Lower leg skin (tissue), 4 donors: ENCODE data around the gene SUPT5H. TPM values are rescaled to one million over a fixed set of nuclear protein-coding genes. Genes with fewer than 3 reads are reported as not detected.

ENCODE experiments used
- DNase-seq, 2 donors: peaks; one replicate each; pipeline ENCODE4 v3.0.0-alpha.2; 2019; ENCODE audit warnings: low spot score in 2 of 2
- H3K4me3 ChIP-seq: fragments of 200-600 bp; sonication (generic); 2 replicates; pipeline ENCODE4 v1.5.1; 2017; ENCODE audit warnings: mild to moderate bottlenecking, low read depth; ENCODE audit not compliant: poor library complexity, severe bottlenecking
- CTCF ChIP-seq, 3 donors: fragments of 450-650 bp; IDR thresholded peaks; one replicate each; pipeline ENCODE4 v1.5.1; 2016; ENCODE audit warnings: antibody characterized with exemption in 3 of 3, mild to moderate bottlenecking in 3 of 3, moderate library complexity in 2 of 3
- POLR2A ChIP-seq, 2 donors: fragments of 450-650 bp; IDR thresholded peaks; one replicate each; pipeline ENCODE4 v1.6.1; 2016 to 2017; ENCODE audit warnings: antibody characterized with exemption in 2 of 2, mild to moderate bottlenecking in 1 of 2, moderate library complexity in 1 of 2
- WGBS, 2 donors: methylation state at CpG; one replicate each; pipeline ENCODE4 v1.1.5; 2018; 5-methylcytosine and 5-hydroxymethylcytosine counted together
- intact Hi-C: fragments of 100-400 bp; cut with DNase I; formaldehyde crosslinking; loops from one replicate; pipeline ENCODE4 v1.15.0; 2023; ENCODE audit warnings: low total_unique reads
- total RNA-seq, 4 donors: library from RNA; depleted of rRNA; stranded (reverse); fragments of >200 nt; gene quantifications; one replicate each; pipeline ENCODE4 v1.1.0, GENCODE V29; 2016

SUPT5H gene
- total RNA-seq, 4 donors from 2014 or later, result 70.0 to 102 (median 77.3) TPM

DNA sequence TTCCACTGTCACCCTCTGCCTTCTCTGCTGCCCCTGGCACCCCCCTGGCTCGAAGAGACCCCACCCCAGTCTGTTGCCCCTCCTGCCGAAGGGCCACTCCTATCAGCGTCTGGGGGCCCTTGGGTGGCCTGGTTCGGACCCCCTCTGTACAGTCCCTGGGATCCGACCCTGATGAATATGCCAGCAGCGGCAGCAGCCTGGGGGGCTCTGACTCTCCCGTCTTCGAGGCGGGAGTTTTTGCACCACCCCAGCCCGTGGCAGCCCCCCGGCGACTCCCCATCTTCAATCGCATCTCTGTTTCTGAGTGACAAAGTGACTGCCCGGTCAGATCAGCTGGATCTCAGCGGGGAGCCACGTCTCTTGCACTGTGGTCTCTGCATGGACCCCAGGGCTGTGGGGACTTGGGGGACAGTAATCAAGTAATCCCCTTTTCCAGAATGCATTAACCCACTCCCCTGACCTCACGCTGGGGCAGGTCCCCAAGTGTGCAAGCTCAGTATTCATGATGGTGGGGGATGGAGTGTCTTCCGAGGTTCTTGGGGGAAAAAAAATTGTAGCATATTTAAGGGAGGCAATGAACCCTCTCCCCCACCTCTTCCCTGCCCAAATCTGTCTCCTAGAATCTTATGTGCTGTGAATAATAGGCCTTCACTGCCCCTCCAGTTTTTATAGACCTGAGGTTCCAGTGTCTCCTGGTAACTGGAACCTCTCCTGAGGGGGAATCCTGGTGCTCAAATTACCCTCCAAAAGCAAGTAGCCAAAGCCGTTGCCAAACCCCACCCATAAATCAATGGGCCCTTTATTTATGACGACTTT, 36.8 kb upstream of the SUPT5H start:
- TF ChIP-seq POLR2A (IDR thresholded peaks at IDR 0.05) (no peak), CTCF (IDR thresholded peaks at IDR 0.05) (no peak)
- intact Hi-C loops, result no loop called here
- H3K4me3 ChIP-seq, result peak overlapping the region; percentile 99
- WGBS, 2 donors, result 4 to 6% methylated on average over 20 of the region's 20 CpGs
- DNase-seq, result no peak

- WGBS, 2 donors, result 2 to 3% methylated on average over 27 to 45 of the region's 52 CpGs
- H3K4me3 ChIP-seq, result peak overlapping the region; percentile 99
- peak in 1 of 2 donors; percentile 36 for TF ChIP-seq POLR2A (IDR thresholded peaks at IDR 0.05)
- TF ChIP-seq CTCF (IDR thresholded peaks at IDR 0.05), result no peak
- DNase-seq, result peak; percentile 92 to 98
- intact Hi-C loops, result no loop called here
Observed at GRCh38 chr19:39409208-39410016, 36.0 kb upstream of the SUPT5H start.

GRCh38 chr19:39410017-39410830, 35.2 kb upstream of the SUPT5H start:
- intact Hi-C loops, result no loop called here
- WGBS, 2 donors, result 1 to 2% methylated on average over 30 to 32 of the region's 35 CpGs
- DNase-seq, result peak; percentile 76 to 95
- H3K4me3 ChIP-seq, result peak overlapping the region; percentile 99
- TF ChIP-seq CTCF (IDR thresholded peaks at IDR 0.05) (no peak), POLR2A (IDR thresholded peaks at IDR 0.05) (no peak)

- peak overlapping the region; percentile 99 for H3K4me3 ChIP-seq
- TF ChIP-seq POLR2A (IDR thresholded peaks at IDR 0.05), result no peak
- TF ChIP-seq CTCF (IDR thresholded peaks at IDR 0.05), result no peak
- 32 to 55% methylated on average over 1 of the region's 1 CpG for WGBS, 2 donors
- intact Hi-C loops, result no loop called here
- no peak for DNase-seq
Observed at GRCh38 chr19:39410831-39411080, 34.6 kb upstream of the SUPT5H start.

DNA sequence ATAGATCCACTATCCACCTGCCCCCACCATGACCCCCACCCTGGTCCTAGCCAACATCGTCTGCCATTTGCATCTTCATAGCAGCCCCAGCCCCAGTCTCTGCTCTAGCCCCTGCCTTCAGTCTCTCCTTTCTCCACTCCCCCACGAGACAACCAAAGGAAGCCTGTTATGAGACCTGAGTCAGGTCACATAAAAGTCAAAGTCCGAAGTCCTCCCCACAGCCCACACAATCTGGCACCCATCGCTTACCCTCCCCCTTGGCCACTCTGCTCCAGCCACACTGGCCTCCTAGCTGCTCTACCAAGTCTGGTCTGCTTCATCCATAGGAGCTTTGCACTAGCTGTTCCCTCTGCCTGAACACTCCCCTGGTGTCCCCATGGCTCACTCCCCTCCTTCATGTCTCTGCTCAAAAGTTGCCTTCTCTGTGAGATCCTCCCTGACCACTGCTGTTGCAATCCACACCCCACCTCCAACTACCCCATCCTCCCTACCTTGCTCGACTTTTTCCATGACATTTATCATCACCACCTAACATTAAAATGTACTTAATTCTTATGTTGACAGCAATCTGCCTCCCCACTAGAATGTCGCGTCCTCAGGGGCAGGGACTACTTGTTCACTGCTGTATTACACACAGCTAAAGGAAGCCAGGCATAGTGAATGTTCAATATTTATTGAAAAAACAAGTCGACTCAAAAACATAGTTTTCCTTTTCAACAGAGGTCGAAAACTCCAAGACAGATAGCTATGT, 34.1 kb upstream of the SUPT5H start:
- peak; percentile 55 to 92 for DNase-seq
- intact Hi-C loops, result no loop called here
- TF ChIP-seq CTCF (IDR thresholded peaks at IDR 0.05), result peak in 1 of 3 donors; percentile 45
- no peak for TF ChIP-seq POLR2A (IDR thresholded peaks at IDR 0.05)
- no peak overlapping the region for H3K4me3 ChIP-seq
- WGBS, 2 donors, result 17 to 19% methylated on average over 9 of the region's 9 CpGs
